ENCODE results near the gene DMD.
"Not testable (repeated sequence)": the region's sequence is repeated elsewhere in the genome, so short reads cannot be mapped to it uniquely, and the experiment has no call there.

The DMD gene

GRCh38 chrX:31663172-31663571, 1548.2 kb downstream of the DMD start:
- DNase-seq: no peak

- no peak for DNase-seq
Measured at GRCh38 chrX:31661280-31661810, 1550.0 kb downstream of the DMD start.

GRCh38 chrX:31658360-31658759, 1553.0 kb downstream of the DMD start:
- peak; percentile 12 for DNase-seq

GRCh38 chrX:31656013-31656412, 1555.3 kb downstream of the DMD start:
- DNase-seq: no peak

GRCh38 chrX:31653422-31653821, 1557.9 kb downstream of the DMD start:
- DNase-seq: no peak

- no peak for DNase-seq
Measured at GRCh38 chrX:31652650-31653049, 1558.7 kb downstream of the DMD start.

GRCh38 chrX:31649201-31649600, 1562.1 kb downstream of the DMD start:
- no peak for DNase-seq

- no peak for DNase-seq
Measured at GRCh38 chrX:31633349-31633748, 1578.0 kb downstream of the DMD start.

- no peak for DNase-seq
Measured at GRCh38 chrX:31629195-31629594, 1582.2 kb downstream of the DMD start.

GRCh38 chrX:31609130-31609529, 1602.2 kb downstream of the DMD start:
- DNase-seq: no peak

- no peak for DNase-seq
Measured at GRCh38 chrX:31608638-31609037, 1602.7 kb downstream of the DMD start.

GRCh38 chrX:31606771-31607170, 1604.6 kb downstream of the DMD start:
- no peak for DNase-seq

- DNase-seq: no peak
Measured at GRCh38 chrX:31604629-31605221, 1606.6 kb downstream of the DMD start.

GRCh38 chrX:31603411-31604120, 1607.8 kb downstream of the DMD start:
- no peak for DNase-seq

GRCh38 chrX:31600823-31601222, 1610.5 kb downstream of the DMD start:
- DNase-seq: no peak

GRCh38 chrX:31593353-31593752, 1618.0 kb downstream of the DMD start:
- no peak for DNase-seq

- DNase-seq: no peak
Measured at GRCh38 chrX:31591355-31591754, 1620.0 kb downstream of the DMD start.

GRCh38 chrX:31590581-31591114, 1620.7 kb downstream of the DMD start:
- DNase-seq: no peak

GRCh38 chrX:31589503-31589902, 1621.8 kb downstream of the DMD start:
- no peak for DNase-seq

GRCh38 chrX:31588355-31588754, 1623.0 kb downstream of the DMD start:
- DNase-seq: no peak

GRCh38 chrX:31583892-31584291, 1627.5 kb downstream of the DMD start:
- not testable (repeated sequence) for DNase-seq

GRCh38 chrX:31580726-31581125, 1630.6 kb downstream of the DMD start:
- DNase-seq: no peak

GRCh38 chrX:31580227-31580626, 1631.1 kb downstream of the DMD start:
- DNase-seq: no peak

GRCh38 chrX:31572360-31572759, 1639.0 kb downstream of the DMD start:
- DNase-seq: no peak

Data from NCI-H2171 treated with DMSO at 0.1 percent for 48 hours (cell line).